Spleen (tissue), 11 donors: ENCODE results near the gene PSMB8. TPM values are rescaled to one million over a fixed set of nuclear protein-coding genes. Genes with fewer than 3 reads are reported as not detected.
A peak's percentile ranks its signal among the peaks of the same experiment; 100 is the strongest.

ENCODE experiments used
- DNase-seq: peaks from one replicate; pipeline ENCODE4 v3.0.0-alpha.2; 2020
- H3K27ac ChIP-seq, 8 donors: fragments of 200-600 bp; sonication (generic) in 7 of 8; 1 replicate in 4 of 8; 2 replicates in 4 of 8; pipeline versions ENCODE4 v1.5.0 to v1.8.0; 2016 to 2021; ENCODE audit warnings: inconsistent platforms in 4 of 8, mild to moderate bottlenecking in 4 of 8, moderate library complexity in 1 of 8
- H3K27me3 ChIP-seq, 7 donors: fragments of 200-600 bp; sonication (generic) in 6 of 7; replicated peaks in 1 of 7; 1 replicate in 4 of 7; 2 replicates in 3 of 7; pipeline versions ENCODE4 v1.5.0 to v1.8.0; 2016 to 2021; ENCODE audit warnings: inconsistent platforms in 3 of 7, mild to moderate bottlenecking in 1 of 7
- H3K36me3 ChIP-seq, 6 donors: fragments of 200-600 bp; sonication (generic) in 5 of 6; 1 replicate in 4 of 6; 2 replicates in 2 of 6; pipeline versions ENCODE4 v1.5.0 to v1.8.0; 2016 to 2021; ENCODE audit warnings: inconsistent platforms in 2 of 6
- H3K4me1 ChIP-seq, 6 donors: fragments of 200-600 bp; sonication (generic) in 5 of 6; 1 replicate in 3 of 6; 2 replicates in 3 of 6; pipeline versions ENCODE4 v1.5.0 to v1.8.0; 2016 to 2021; ENCODE audit warnings: inconsistent platforms in 3 of 6
- H3K4me3 ChIP-seq, 8 donors: fragments of 200-600 bp; sonication (generic) in 7 of 8; 1 replicate in 4 of 8; 2 replicates in 4 of 8; pipeline versions ENCODE4 v1.5.0 to v1.8.0; 2016 to 2021; ENCODE audit warnings: inconsistent platforms in 4 of 8, mild to moderate bottlenecking in 4 of 8, moderate library complexity in 2 of 8
- H3K9me3 ChIP-seq, 8 donors: fragments of 200-600 bp; sonication (generic) in 7 of 8; 1 replicate in 4 of 8; 2 replicates in 4 of 8; pipeline versions ENCODE4 v1.5.0 to v1.8.0; 2016 to 2021; ENCODE audit warnings: inconsistent platforms in 4 of 8
- POLR2A ChIP-seq, 3 donors: fragments of 450-650 bp; IDR thresholded peaks; one replicate each; pipeline ENCODE4 v1.5.1; 2017; ENCODE audit warnings: antibody characterized with exemption in 3 of 3, mild to moderate bottlenecking in 1 of 3
- POLR2AphosphoS5 ChIP-seq, 3 donors: sonication (generic); formaldehyde crosslinking; IDR thresholded peaks; one replicate each; pipeline ENCODE4 v1.5.1; 2017; ENCODE audit warnings: antibody characterized with exemption in 3 of 3
- WGBS, 5 donors: extraction: QIAGEN DNeasy Blood & Tissue Kit in 3 of 5; methylation state at CpG; one replicate each; pipeline versions ENCODE4 v1.1.5 to v1.1.7; 2013 to 2018; 5-methylcytosine and 5-hydroxymethylcytosine counted together
- intact Hi-C: fragments of 100-400 bp; cut with DNase I; formaldehyde crosslinking; loops from one replicate; pipeline ENCODE4 v1.15.0; 2023; ENCODE audit warnings: low total_unique reads
- polyA plus RNA-seq, 3 donors: library from polyadenylated mRNA; stranded (reverse); fragments of 200-250 nt; gene quantifications; one replicate each; pipeline ENCODE4 v1.2.1, GENCODE V29; 2013
- total RNA-seq, 7 donors: library from RNA; depleted of rRNA in 3 of 7; stranded (reverse); fragments of >200 nt in 3 of 7; fragmentation: NEBNext Ultra II Directional in 4 of 7; extraction: Animal tissue kit (Norgen Biotek cat#: 25700) in 4 of 7; gene quantifications; one replicate each; pipeline versions ENCODE4 v1.1.0 to v1.2.1, GENCODE V29; 2016 to 2021
- TF ChIP-seq, protein P1 (sequence below), 11 experiments: fragments of 200-600 bp in 7 of 11; fragments of 450-650 bp in 4 of 11; sonication (generic) in 4 of 11; IDR thresholded peaks in 8 of 11; conservative IDR thresholded peaks in 3 of 11; 1 replicate in 7 of 11; 2 replicates in 4 of 11; pipeline versions ENCODE4 v1.4.0 to v1.8.0; 2016 to 2021; ENCODE audit warnings: antibody characterized with exemption in 11 of 11, inconsistent platforms in 4 of 11, mild to moderate bottlenecking in 1 of 11
- donor health status: healthy with polysubstance abuse.
- donor health status: DM: no; HTN: no; CAD: no; lungs with moderate emphysema.
- donor health status: DM: no; HTN: no; CAD: no.
- donor health status: Bipolar disorder and iron deficiency.
- donor health status: healthy.
- donor health status: DM: no; HTN: no; CAD: no.
- donor health status: DM: yes; HTN: yes; CAD: no.

PSMB8 gene
- total and polyA plus RNA-seq, 10 donors: 109 to 288 (median 155) TPM

DNA sequence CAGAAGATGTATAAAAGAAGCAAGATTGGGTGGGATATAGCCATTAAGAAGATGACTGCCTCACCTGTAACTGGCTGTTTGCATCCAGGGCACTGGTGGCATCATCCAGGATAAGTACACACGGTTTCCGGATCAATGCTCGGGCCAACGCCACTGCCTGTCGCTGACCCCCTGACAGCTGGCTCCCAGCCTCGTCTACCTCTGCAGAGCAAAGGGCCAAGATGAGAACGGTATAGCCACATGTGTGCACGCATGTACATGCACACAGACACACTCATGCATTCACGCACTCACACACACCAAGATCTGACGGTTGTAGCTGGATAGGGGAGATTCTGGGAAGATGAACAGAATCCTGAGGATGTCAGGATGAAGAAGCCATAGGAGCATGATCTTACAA is 3.2 kb upstream of the PSMB8 start:
- intact Hi-C loops: no loop called here
- 85 to 96% (median 89%) methylated on average over 10 of the region's 10 CpGs for WGBS, 5 donors
- DNase-seq: no peak
- Histone ChIP-seq H3K4me1 (peaks cover 74 to 89% (median 85%) of the 10 kb centered on the region in 6 donors), H3K4me3 (peak overlapping the region in 4 of 8 donors; percentile 3 to 92 (median 46)), H3K9me3 (no peaks in the 10 kb centered on the region), H3K27me3 (no peaks in the 10 kb centered on the region), H3K36me3 (peaks cover 0 to 81% (median 72%) of the 10 kb centered on the region in 6 donors), H3K27ac (peak overlapping the region in 6 of 8 donors; percentile 94 to 100 (median 99))
- TF ChIP-seq POLR2A (IDR thresholded peaks at IDR 0.05) (no peak), POLR2AphosphoS5 (IDR thresholded peaks at IDR 0.05) (peak; percentile 70 to 81 (median 75))

DNA sequence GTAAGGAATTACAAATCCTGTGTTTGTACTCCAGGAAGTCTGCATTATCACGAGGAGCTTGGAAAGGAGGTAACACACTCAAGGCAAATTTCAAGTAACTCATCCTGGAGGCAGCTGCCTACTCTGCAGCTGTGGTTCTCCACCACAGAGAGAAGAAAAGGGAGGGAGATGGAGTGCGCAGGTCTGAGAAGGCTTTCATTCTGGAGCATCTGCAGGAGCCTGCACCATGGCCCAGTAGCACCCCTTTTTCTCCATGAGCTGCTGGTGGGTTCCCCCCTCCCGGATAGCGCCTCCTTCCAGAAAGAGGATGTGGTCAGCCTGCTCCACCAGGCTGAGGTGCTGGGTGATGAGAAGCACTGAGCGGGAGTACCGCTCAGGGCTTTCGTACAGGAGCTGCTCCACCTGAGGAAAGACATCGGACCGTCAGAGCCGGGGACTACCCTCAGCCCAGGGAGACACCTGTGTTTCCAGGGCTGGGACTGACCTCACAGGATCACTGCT is 1.6 kb upstream of the PSMB8 start:
- H3K27me3 ChIP-seq: no peaks in the 10 kb centered on the region
- peaks cover 73 to 89% (median 85%) of the 10 kb centered on the region in 6 donors for H3K4me1 ChIP-seq
- peak overlapping the region; percentile 67 to 92 (median 84) for H3K4me3 ChIP-seq
- WGBS, 5 donors: 6 to 15% (median 9%) methylated on average over 9 to 10 of the region's 10 CpGs
- TF ChIP-seq POLR2AphosphoS5 (IDR thresholded peaks at IDR 0.05): peak; percentile 64 to 85 (median 82)
- TF ChIP-seq POLR2A (IDR thresholded peaks at IDR 0.05): no peak
- intact Hi-C loops: no loop called here
- H3K9me3 ChIP-seq: no peaks in the 10 kb centered on the region
- peaks cover 0 to 81% (median 74%) of the 10 kb centered on the region in 6 donors for H3K36me3 ChIP-seq
- DNase-seq: peak; percentile 87
- peak overlapping the region; percentile 94 to 100 (median 99) for H3K27ac ChIP-seq

DNA sequence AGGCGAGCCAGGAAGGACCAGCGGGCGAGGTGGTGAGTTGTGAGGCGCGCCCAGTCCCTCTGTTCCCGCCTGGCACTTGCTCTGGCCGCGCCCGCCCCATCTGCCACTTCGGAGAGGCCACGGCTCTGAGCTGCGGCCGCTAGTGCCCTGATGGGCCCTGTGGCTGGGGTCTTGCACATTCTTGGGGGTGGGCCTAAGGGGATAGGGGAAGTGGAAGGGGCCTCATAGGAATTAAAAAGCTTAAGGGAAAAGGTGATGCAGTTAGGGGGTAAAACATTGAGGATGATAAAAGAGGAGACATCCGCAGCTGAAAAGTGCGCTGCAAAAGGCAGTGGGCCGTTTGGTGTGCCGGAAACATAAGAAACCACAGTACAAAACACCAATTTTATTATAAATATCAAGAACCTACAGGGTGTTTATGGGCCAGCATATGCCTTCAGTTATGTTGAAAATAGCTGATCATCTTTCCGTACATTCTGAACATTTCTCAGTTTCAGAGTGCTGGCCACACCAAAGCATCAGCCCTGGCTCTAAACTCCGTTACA is 1.1 kb upstream of the PSMB8 start:
- Histone ChIP-seq H3K9me3 (no peaks in the 10 kb centered on the region), H3K27ac (peak overlapping the region; percentile 94 to 100 (median 99)), H3K4me1 (peaks cover 73 to 89% (median 85%) of the 10 kb centered on the region in 6 donors), H3K27me3 (no peaks in the 10 kb centered on the region), H3K4me3 (peak overlapping the region; percentile 67 to 92 (median 84)), H3K36me3 (peaks cover 0 to 81% (median 72%) of the 10 kb centered on the region in 6 donors)
- DNase-seq: no peak
- intact Hi-C loops: no loop called here
- WGBS, 5 donors: 2 to 6% (median 3%) methylated on average over 18 to 19 of the region's 19 CpGs
- TF ChIP-seq POLR2AphosphoS5 (IDR thresholded peaks at IDR 0.05) (peak in 2 of 3 donors; percentile 96 to 97), POLR2A (IDR thresholded peaks at IDR 0.05) (peak in 1 of 3 donors; percentile 1)
- TF ChIP-seq, protein P1, sequence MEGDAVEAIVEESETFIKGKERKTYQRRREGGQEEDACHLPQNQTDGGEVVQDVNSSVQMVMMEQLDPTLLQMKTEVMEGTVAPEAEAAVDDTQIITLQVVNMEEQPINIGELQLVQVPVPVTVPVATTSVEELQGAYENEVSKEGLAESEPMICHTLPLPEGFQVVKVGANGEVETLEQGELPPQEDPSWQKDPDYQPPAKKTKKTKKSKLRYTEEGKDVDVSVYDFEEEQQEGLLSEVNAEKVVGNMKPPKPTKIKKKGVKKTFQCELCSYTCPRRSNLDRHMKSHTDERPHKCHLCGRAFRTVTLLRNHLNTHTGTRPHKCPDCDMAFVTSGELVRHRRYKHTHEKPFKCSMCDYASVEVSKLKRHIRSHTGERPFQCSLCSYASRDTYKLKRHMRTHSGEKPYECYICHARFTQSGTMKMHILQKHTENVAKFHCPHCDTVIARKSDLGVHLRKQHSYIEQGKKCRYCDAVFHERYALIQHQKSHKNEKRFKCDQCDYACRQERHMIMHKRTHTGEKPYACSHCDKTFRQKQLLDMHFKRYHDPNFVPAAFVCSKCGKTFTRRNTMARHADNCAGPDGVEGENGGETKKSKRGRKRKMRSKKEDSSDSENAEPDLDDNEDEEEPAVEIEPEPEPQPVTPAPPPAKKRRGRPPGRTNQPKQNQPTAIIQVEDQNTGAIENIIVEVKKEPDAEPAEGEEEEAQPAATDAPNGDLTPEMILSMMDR (IDR thresholded peaks at IDR 0.05 in 8 of 11, conservative IDR thresholded peaks at IDR 0.05 in 3 of 11): peak in 2 of 11 experiments; percentile 3 to 4

DNA sequence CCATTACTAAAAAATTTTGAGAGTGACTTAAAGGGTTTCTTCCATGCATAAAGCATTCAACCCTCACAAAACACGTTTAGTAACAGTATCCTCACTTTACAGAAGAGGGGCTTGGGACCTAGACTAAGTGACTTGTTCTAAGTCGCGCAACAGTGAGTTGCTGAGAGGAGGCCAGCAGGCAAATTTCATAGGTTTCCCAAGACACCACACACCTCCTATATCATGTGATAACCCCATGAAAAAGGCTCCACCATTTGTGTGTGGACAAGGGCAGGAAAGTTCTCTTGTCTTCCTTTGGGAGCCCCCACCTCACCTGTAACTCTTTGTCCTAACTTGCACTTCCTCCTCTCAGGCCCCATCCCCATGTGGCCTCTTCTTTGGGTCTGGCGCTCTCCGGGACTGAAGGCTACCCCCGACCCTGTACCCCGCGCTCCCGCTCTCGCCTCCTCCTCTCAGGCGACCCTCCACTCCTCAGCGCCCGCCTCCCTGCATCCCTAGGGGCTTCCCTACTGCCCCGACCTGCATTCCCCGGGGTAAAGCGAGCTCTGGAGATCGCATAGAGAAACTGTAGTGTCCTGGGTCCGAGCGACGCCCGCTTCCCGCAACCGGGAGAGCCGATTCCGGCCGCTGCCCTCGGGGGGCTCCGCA is 392 bp downstream of the PSMB8 start:
- Histone ChIP-seq H3K36me3 (peaks cover 0 to 69% (median 57%) of the 10 kb centered on the region in 6 donors), H3K27me3 (no peaks in the 10 kb centered on the region), H3K27ac (peak overlapping the region; percentile 94 to 100 (median 99)), H3K9me3 (no peaks in the 10 kb centered on the region), H3K4me3 (peak overlapping the region; percentile 67 to 92 (median 84)), H3K4me1 (peaks cover 64 to 88% (median 83%) of the 10 kb centered on the region in 6 donors)
- intact Hi-C loops: no loop called here
- peak; percentile 93 for DNase-seq
- TF ChIP-seq POLR2AphosphoS5 (IDR thresholded peaks at IDR 0.05) (peak in 2 of 3 donors; percentile 65 to 80), POLR2A (IDR thresholded peaks at IDR 0.05) (no peak)
- TF ChIP-seq, protein P1 (IDR thresholded peaks at IDR 0.05 in 8 of 11, conservative IDR thresholded peaks at IDR 0.05 in 3 of 11): no peak
- 2 to 3% (median 2%) methylated on average over 25 to 28 of the region's 28 CpGs for WGBS, 5 donors

DNA sequence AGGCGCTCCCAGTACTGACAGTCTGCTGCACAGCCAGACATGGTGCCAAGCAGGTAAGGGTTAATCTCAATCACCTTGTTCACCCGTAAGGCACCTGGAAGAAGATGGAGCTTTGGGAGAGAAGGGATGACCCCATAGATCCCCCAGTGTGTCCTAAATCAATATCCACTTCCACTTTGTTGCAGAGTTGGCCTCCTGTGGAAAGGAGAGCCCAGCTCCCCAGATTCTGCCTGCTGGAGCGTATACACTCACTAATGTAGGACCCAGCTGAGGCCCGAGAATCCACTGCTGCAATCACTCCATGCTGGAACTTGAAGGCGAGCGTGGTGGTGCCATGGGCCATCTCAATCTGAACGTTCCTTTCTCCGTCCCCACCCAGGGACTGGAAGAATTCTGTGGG is 1.2 kb downstream of the PSMB8 start:
- no peak for DNase-seq
- Histone ChIP-seq H3K4me1 (peaks cover 62 to 85% (median 79%) of the 10 kb centered on the region in 6 donors), H3K4me3 (peak overlapping the region; percentile 67 to 92 (median 84)), H3K27me3 (no peaks in the 10 kb centered on the region), H3K27ac (peak overlapping the region; percentile 14 to 100 (median 99)), H3K36me3 (peaks cover 0 to 61% (median 50%) of the 10 kb centered on the region in 6 donors), H3K9me3 (no peaks in the 10 kb centered on the region)
- WGBS, 5 donors: 59 to 65% (median 63%) methylated on average over 8 of the region's 8 CpGs
- intact Hi-C loops: no loop called here
- TF ChIP-seq POLR2AphosphoS5 (IDR thresholded peaks at IDR 0.05) (no peak), POLR2A (IDR thresholded peaks at IDR 0.05) (no peak)
- TF ChIP-seq, protein P1 (IDR thresholded peaks at IDR 0.05 in 8 of 11, conservative IDR thresholded peaks at IDR 0.05 in 3 of 11): no peak
